ENCODE data around the gene ELF1. TPM values are rescaled to one million over a fixed set of nuclear protein-coding genes. Genes with fewer than 3 reads are reported as not detected.

ELF1 gene
- total and polyA plus RNA-seq, 2 of the 4 experiments (the other 2 are of a cell fraction) = 25.4 to 27.6 TPM

GRCh38 chr13:40968416-40969000 lies 50.6 kb downstream of the ELF1 start:
- H3K9me3 ChIP-seq (ENCODE audit: control insufficient read depth, insufficient read depth, low read length) = no peaks in the 10 kb centered on the region
- H2AK9ac ChIP-seq (replicated peaks; ENCODE audit: low read depth, low read length, poor library complexity) = no peak overlapping the region
- no peak overlapping the region for H2BK5ac ChIP-seq (ENCODE audit: low read depth, low read length, poor library complexity, severe bottlenecking)
- CTCF ChIA-PET = interaction anchor here (0.6 to 0.7 kb wide), 2 partner anchors 35 to 191 kb away, joined by 3 to 4 read pairs; no protein-coding TSS in a partner anchor
- no peak overlapping the region for H4K5ac ChIP-seq (ENCODE audit: low read depth, low read length)
- H3K4me3 ChIP-seq (ENCODE audit: insufficient read depth, low read depth, low read length) = no peak overlapping the region
- H3K9ac ChIP-seq (ENCODE audit: low read depth, low read length) = no peak overlapping the region
- no peak overlapping the region for H3K4ac ChIP-seq (ENCODE audit: low read depth, low read length)
- no peak overlapping the region for H2AK5ac ChIP-seq (ENCODE audit: low read depth, low read length)
- intact Hi-C loops (cut with micrococcal nuclease) (no loop called here), in situ Hi-C loops (cut with MboI; ENCODE audit: low sequenced_read_pairs) (no loop called here), dilution Hi-C loops (cut with HindIII; ENCODE audit: low sequenced_read_pairs, unreplicated experiment) (no loop called here)
- H2BK120ac ChIP-seq (ENCODE audit: low read depth, low read length) = no peak overlapping the region
- peaks cover 4% of the 10 kb centered on the region for H3K4me1 ChIP-seq (ENCODE audit: control insufficient read depth, insufficient read depth, low read length)
- no peak for TF ChIP-seq FOS (IDR thresholded peaks at IDR 0.05; ENCODE audit: low read depth, low read length)
- TF ChIP-seq ELK1 (IDR thresholded peaks at IDR 0.05; ENCODE audit: borderline replicate concordance, low read depth, low read length) = no peak
- no peak for TF ChIP-seq CHD1 (IDR thresholded peaks at IDR 0.05; ENCODE audit: low read depth, low read length)
- TF ChIP-seq, protein P1, sequence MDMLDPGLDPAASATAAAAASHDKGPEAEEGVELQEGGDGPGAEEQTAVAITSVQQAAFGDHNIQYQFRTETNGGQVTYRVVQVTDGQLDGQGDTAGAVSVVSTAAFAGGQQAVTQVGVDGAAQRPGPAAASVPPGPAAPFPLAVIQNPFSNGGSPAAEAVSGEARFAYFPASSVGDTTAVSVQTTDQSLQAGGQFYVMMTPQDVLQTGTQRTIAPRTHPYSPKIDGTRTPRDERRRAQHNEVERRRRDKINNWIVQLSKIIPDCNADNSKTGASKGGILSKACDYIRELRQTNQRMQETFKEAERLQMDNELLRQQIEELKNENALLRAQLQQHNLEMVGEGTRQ (IDR thresholded peaks at IDR 0.05; ENCODE audit: low read depth, low read length) = no peak
- no peak for TF ChIP-seq SMC3 (IDR thresholded peaks at IDR 0.05; ENCODE audit: low read depth, low read length)
- BruUV-seq (replicated peaks) = no TSS peak
- H3K56ac ChIP-seq (ENCODE audit: extremely low read depth, insufficient read depth, low read length) = no peak overlapping the region
- ATAC-seq (ENCODE audit: low read depth) = no peak
- H3K18ac ChIP-seq (ENCODE audit: low read depth, low read length) = no peak overlapping the region
- H3K23ac ChIP-seq (ENCODE audit: low read depth, low read length) = no peak overlapping the region
- no peak overlapping the region for H2BK15ac ChIP-seq (ENCODE audit: low read depth, low read length)
- no peak overlapping the region for H2AFZ ChIP-seq (replicated peaks; ENCODE audit: low read length, poor library complexity)
- POLR2A ChIA-PET (ENCODE audit: unreplicated experiment) = no interaction called here
- H3K79me1 ChIP-seq (ENCODE audit: low read depth in 1 of 2, low read length in 2 of 2) = peaks cover 20 to 49% of the 10 kb centered on the region in 2 experiments
- H4K20me1 ChIP-seq (ENCODE audit: insufficient read depth, low read length) = peaks cover 20% of the 10 kb centered on the region
- DNase-seq = no peak
- H4K8ac ChIP-seq (ENCODE audit: low read depth in 2 of 2, low read length in 2 of 2) = no peak overlapping the region
- no peak overlapping the region for H3K4me2 ChIP-seq (ENCODE audit: low read depth, low read length)
- H2BK20ac ChIP-seq (ENCODE audit: low read depth, low read length) = no peak overlapping the region
- H3K27ac ChIP-seq (ENCODE audit: insufficient read depth, low read length) = no peak overlapping the region
- no peaks in the 10 kb centered on the region for H3K36me3 ChIP-seq (ENCODE audit: control insufficient read depth, insufficient read depth, low read length)
- no peak overlapping the region for H4K91ac ChIP-seq (ENCODE audit: insufficient read depth, low read depth, low read length)
- WGBS, 2 experiments (ENCODE audit: extremely low coverage in 2 of 2, insufficient read length in 1 of 2) = no CpG with 5 or more reads among the region's 2 CpGs
- H3K14ac ChIP-seq (replicated peaks; ENCODE audit: low read depth, low read length) = no peak overlapping the region
- H3K27me3 ChIP-seq (ENCODE audit: control insufficient read depth, insufficient read depth, low read length) = no peaks in the 10 kb centered on the region
- no peaks in the 10 kb centered on the region for H3K9me1 ChIP-seq (ENCODE audit: insufficient read depth, low read length)
